KBM-7 (cell line): ENCODE data around the gene SYTL2.

ENCODE experiments used
- DNase-seq: peaks from one replicate; pipeline ENCODE4 v3.0.0-alpha.2; 2015
- in situ Hi-C: fragments of 300-500 bp; cut with MboI; formaldehyde crosslinking; loops from 2 replicates; pipeline ENCODE4 v1.14.3; 2020; ENCODE audit warnings: low sequenced_read_pairs, low pct_unique_long_range_greater_than_20kb, mixed read lengths

Gene SYTL2

GRCh38 chr11:85771568-85771967, 39.4 kb downstream of the SYTL2 start:
- in situ Hi-C loops, result no loop called here
- DNase-seq, result no peak

GRCh38 chr11:85769771-85770170, 41.2 kb downstream of the SYTL2 start:
- DNase-seq, result peak; percentile 31
- in situ Hi-C loops, result no loop called here

- in situ Hi-C loops, result no loop called here
- DNase-seq, result no peak
Measured at GRCh38 chr11:85768473-85769146, 42.3 kb downstream of the SYTL2 start.

- no peak for DNase-seq
- in situ Hi-C loops, result no loop called here
Measured at GRCh38 chr11:85767246-85767945, 43.5 kb downstream of the SYTL2 start.

- in situ Hi-C loops, result no loop called here
- no peak for DNase-seq
Measured at GRCh38 chr11:85766721-85767161, 44.2 kb downstream of the SYTL2 start.

- in situ Hi-C loops, result no loop called here
Measured at GRCh38 chr11:85764796-85765195, 46.1 kb downstream of the SYTL2 start.

GRCh38 chr11:85762226-85762625, 48.7 kb downstream of the SYTL2 start:
- no peak for DNase-seq
- in situ Hi-C loops, result no loop called here

More at GRCh38 chr11:85764796-85765195, 46.1 kb downstream of the SYTL2 start:
- no peak for DNase-seq

GRCh38 chr11:85759915-85760314, 51.0 kb downstream of the SYTL2 start:
- in situ Hi-C loops, result no loop called here
- DNase-seq, result no peak

GRCh38 chr11:85758480-85759039, 52.4 kb downstream of the SYTL2 start:
- DNase-seq, result no peak
- in situ Hi-C loops, result no loop called here

GRCh38 chr11:85758026-85758425, 52.9 kb downstream of the SYTL2 start:
- in situ Hi-C loops, result no loop called here

GRCh38 chr11:85756401-85757200, 54.3 kb downstream of the SYTL2 start:
- in situ Hi-C loops, result no loop called here

More at GRCh38 chr11:85758026-85758425, 52.9 kb downstream of the SYTL2 start:
- no peak for DNase-seq

GRCh38 chr11:85755701-85756100, 55.2 kb downstream of the SYTL2 start:
- in situ Hi-C loops, result no loop called here
- no peak for DNase-seq

More at GRCh38 chr11:85756401-85757200, 54.3 kb downstream of the SYTL2 start:
- peak; percentile 23 for DNase-seq

- in situ Hi-C loops, result no loop called here
- DNase-seq, result no peak
Measured at GRCh38 chr11:85755285-85755684, 55.7 kb downstream of the SYTL2 start.

- peak; percentile 90 for DNase-seq
- in situ Hi-C loops, result no loop called here
Measured at GRCh38 chr11:85752890-85753581, 57.9 kb downstream of the SYTL2 start.

- no peak for DNase-seq
- in situ Hi-C loops, result no loop called here
Measured at GRCh38 chr11:85752201-85752889, 58.6 kb downstream of the SYTL2 start.

GRCh38 chr11:85751724-85752123, 59.2 kb downstream of the SYTL2 start:
- in situ Hi-C loops, result no loop called here
- no peak for DNase-seq

- in situ Hi-C loops, result no loop called here
- no peak for DNase-seq
Measured at GRCh38 chr11:85750646-85751045, 60.3 kb downstream of the SYTL2 start.

- no peak for DNase-seq
- in situ Hi-C loops, result no loop called here
Measured at GRCh38 chr11:85749884-85750283, 61.1 kb downstream of the SYTL2 start.
